Osteoblast (primary cell): Measurements from ENCODE around the gene CYP2A13. TPM values are rescaled to one million over a fixed set of nuclear protein-coding genes. Genes with fewer than 3 reads are reported as not detected.
"Not testable (repeated sequence)": the region's sequence is repeated elsewhere in the genome, so short reads cannot be mapped to it uniquely, and the experiment has no call there.

Source experiments
- DNase-seq: peaks from one replicate; pipeline ENCODE4 v3.0.0; 2011; ENCODE audit warnings: low spot score, mixed read lengths; ENCODE audit not compliant: insufficient read length; ENCODE audit errors: missing footprints
- H2AFZ ChIP-seq: 2 replicates; pipeline ENCODE4 v1.6.0; 2011; ENCODE audit warnings: mild to moderate bottlenecking, low read length
- H3K27ac ChIP-seq: 2 replicates; pipeline ENCODE4 v1.5.1; 2011; ENCODE audit warnings: mild to moderate bottlenecking, low read depth, low read length, moderate library complexity
- H3K27me3 ChIP-seq: 2 replicates; pipeline ENCODE4 v1.6.0; 2012; ENCODE audit warnings: mild to moderate bottlenecking, control low read depth, inconsistent platforms, low read length, moderate library complexity; ENCODE audit not compliant: insufficient read depth
- H3K36me3 ChIP-seq: 2 replicates; pipeline ENCODE4 v1.5.1; 2011; ENCODE audit warnings: mild to moderate bottlenecking, low read length, control low read depth, moderate library complexity; ENCODE audit not compliant: insufficient read depth
- H3K4me1 ChIP-seq: 2 replicates; pipeline ENCODE4 v1.5.1; 2011; ENCODE audit warnings: mild to moderate bottlenecking, low read length, control low read depth, moderate library complexity; ENCODE audit not compliant: insufficient read depth
- H3K4me2 ChIP-seq: 2 replicates; pipeline ENCODE4 v1.6.0; 2011; ENCODE audit warnings: mild to moderate bottlenecking, low read length; ENCODE audit not compliant: insufficient read depth
- H3K4me3 ChIP-seq: fragments of 200-600 bp; sonication (generic); 3 replicates; pipeline ENCODE4 v1.5.1; 2012; ENCODE audit warnings: mild to moderate bottlenecking, low read length, inconsistent platforms; ENCODE audit not compliant: insufficient read depth
- H3K79me2 ChIP-seq: 2 replicates; pipeline ENCODE4 v1.6.0; 2012; ENCODE audit warnings: mild to moderate bottlenecking, low read length, control low read depth, inconsistent platforms; ENCODE audit not compliant: insufficient read depth
- H3K9me3 ChIP-seq: 2 replicates; pipeline ENCODE4 v1.5.1; 2011; ENCODE audit warnings: low read depth, low read length, control low read depth
- H4K20me1 ChIP-seq: 2 replicates; pipeline ENCODE4 v1.6.0; 2012; ENCODE audit warnings: mild to moderate bottlenecking, low read length, control low read depth; ENCODE audit not compliant: insufficient read depth
- total RNA-seq: library from RNA; depleted of rRNA; stranded (reverse); fragments of >200 nt; gene quantifications from 2 replicates; pipeline ENCODE4 v1.2.3, GENCODE V29; 2012
- TF ChIP-seq, protein P1 (sequence below): IDR thresholded peaks from 2 replicates; pipeline ENCODE4 v1.5.1; 2011; ENCODE audit warnings: mild to moderate bottlenecking, low read depth, low read length, moderate library complexity; ENCODE audit errors: extremely low read depth

The CYP2A13 gene
- total RNA-seq, 1 donor, result not detected

DNA sequence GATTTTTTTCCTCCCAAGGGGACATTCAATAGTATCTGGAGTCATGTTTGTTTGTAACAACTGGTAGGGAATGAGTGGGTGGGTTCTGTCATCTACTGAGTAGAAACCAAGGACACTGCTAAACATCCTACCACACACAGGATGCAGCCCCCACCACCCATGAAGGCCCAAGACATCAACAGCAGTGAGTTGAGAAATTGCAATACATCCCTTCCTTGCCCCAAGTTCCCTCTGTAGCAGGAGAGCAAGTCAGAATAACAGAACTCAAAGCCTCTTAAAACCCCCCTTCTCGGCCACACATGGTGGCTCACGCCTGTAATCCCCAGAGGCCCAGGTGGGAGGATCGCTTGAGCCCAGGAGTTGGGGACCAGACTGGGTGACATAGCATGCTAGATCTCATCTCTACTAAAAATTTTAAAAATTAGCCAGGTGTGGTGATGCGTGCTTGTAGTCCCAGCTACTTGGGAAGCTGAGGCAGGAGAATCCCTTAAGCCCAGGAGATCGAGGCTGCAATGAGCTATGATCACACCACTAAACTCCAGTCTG is 23.6 kb downstream of the CYP2A13 start:
- Histone ChIP-seq H3K4me3 (no peak overlapping the region), H3K27ac (no peak overlapping the region), H3K4me1 (no peaks in the 10 kb centered on the region), H3K9me3 (no peaks in the 10 kb centered on the region), H3K27me3 (peaks cover 5% of the 10 kb centered on the region), H4K20me1 (no peaks in the 10 kb centered on the region), H3K79me2 (no peaks in the 10 kb centered on the region), H2AFZ (no peak overlapping the region), H3K4me2 (no peak overlapping the region), H3K36me3 (no peaks in the 10 kb centered on the region)
- DNase-seq, result no peak
- TF ChIP-seq, protein P1, sequence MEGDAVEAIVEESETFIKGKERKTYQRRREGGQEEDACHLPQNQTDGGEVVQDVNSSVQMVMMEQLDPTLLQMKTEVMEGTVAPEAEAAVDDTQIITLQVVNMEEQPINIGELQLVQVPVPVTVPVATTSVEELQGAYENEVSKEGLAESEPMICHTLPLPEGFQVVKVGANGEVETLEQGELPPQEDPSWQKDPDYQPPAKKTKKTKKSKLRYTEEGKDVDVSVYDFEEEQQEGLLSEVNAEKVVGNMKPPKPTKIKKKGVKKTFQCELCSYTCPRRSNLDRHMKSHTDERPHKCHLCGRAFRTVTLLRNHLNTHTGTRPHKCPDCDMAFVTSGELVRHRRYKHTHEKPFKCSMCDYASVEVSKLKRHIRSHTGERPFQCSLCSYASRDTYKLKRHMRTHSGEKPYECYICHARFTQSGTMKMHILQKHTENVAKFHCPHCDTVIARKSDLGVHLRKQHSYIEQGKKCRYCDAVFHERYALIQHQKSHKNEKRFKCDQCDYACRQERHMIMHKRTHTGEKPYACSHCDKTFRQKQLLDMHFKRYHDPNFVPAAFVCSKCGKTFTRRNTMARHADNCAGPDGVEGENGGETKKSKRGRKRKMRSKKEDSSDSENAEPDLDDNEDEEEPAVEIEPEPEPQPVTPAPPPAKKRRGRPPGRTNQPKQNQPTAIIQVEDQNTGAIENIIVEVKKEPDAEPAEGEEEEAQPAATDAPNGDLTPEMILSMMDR, result no peak

DNA sequence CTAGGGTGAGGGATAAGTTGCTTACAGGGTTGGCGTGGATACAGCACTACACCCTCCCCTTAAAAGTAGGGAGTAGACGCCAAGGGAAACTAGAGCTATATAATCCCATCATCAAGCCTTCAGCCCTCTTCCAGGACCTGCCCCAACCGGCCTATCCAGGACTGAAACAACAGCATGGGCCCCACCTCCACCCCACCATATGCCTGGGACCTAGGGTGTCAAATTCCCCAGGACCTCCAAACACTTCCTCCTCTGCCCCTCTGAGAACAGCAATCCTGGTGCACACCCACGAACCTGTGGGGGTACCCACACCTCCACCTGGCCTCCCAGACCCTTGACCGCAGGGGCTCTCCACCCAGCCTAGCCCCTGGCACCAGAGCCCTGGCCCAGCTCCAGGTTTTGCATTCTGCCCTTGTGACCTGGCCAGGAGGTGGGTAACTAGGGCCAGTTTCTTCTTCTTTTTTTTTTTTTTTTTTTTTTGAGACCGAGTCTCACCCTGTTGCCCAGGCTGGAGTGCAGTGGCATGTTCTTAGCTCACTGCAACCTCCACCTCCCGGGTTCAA is 24.6 kb downstream of the CYP2A13 start:
- Histone ChIP-seq H3K4me3 (no peak overlapping the region), H3K79me2 (no peaks in the 10 kb centered on the region), H3K36me3 (no peaks in the 10 kb centered on the region), H3K4me2 (no peak overlapping the region), H3K27ac (no peak overlapping the region), H3K4me1 (no peaks in the 10 kb centered on the region), H4K20me1 (no peaks in the 10 kb centered on the region), H2AFZ (no peak overlapping the region), H3K9me3 (no peaks in the 10 kb centered on the region), H3K27me3 (peaks cover 5% of the 10 kb centered on the region)
- DNase-seq, result no peak
- TF ChIP-seq, protein P1, result no peak

DNA sequence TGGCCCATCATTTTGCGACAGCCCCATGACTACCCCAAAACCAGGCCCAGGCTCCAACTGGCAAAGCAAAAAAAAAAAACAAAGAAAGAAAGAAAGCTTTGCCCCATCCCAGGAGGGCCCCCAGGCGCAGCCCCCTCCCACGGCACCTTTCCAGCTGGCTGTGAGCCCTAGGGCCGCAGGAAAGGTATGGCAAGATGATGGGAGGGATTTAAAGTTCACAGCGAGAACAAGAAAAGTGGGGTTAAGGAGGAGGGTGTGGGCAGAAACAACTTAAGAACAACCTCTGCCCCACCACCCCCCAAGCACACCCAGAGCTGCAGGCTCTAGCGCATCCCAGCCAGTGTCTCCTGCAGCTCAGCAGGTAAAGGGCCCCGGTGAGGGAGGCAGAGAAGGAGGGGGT is 25.9 kb downstream of the CYP2A13 start, which contains the start of gene CYP2F1:
TSS of gene CYP2F1 (plus strand) at position 301 of the 400 bp plus-strand sequence. CDS start 1,757 bp downstream, outside the sequence.
- Histone ChIP-seq H2AFZ (no peak within 1 kb of the TSS), H3K4me2 (no peak within 1 kb of the TSS), H3K9me3 (no peaks in the 10 kb centered on the region), H3K27me3 (peaks cover 5% of the 10 kb centered on the region), H3K36me3 (no peaks in the 10 kb centered on the region), H3K4me1 (no peaks in the 10 kb centered on the region), H3K4me3 (no peak within 1 kb of the TSS), H3K79me2 (no peaks in the 10 kb centered on the region), H4K20me1 (no peaks in the 10 kb centered on the region), H3K27ac (no peak within 1 kb of the TSS)
- no peak for DNase-seq
- TF ChIP-seq, protein P1, result no peak

DNA sequence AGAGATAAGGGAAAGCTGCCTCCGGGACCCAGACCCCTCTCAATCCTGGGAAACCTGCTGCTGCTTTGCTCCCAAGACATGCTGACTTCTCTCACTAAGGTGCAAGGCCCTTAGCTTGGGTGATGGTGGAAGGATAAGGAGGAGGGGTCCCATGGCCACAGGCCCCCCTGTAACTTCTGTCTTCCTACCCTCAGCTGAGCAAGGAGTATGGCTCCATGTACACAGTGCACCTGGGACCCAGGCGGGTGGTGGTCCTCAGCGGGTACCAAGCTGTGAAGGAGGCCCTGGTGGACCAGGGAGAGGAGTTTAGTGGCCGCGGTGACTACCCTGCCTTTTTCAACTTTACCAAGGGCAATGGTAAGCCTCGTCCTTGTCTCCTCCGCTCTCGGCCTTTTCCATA is 28.0 kb downstream of the CYP2A13 start:
- no peaks in the 10 kb centered on the region for H3K9me3 ChIP-seq

DNA sequence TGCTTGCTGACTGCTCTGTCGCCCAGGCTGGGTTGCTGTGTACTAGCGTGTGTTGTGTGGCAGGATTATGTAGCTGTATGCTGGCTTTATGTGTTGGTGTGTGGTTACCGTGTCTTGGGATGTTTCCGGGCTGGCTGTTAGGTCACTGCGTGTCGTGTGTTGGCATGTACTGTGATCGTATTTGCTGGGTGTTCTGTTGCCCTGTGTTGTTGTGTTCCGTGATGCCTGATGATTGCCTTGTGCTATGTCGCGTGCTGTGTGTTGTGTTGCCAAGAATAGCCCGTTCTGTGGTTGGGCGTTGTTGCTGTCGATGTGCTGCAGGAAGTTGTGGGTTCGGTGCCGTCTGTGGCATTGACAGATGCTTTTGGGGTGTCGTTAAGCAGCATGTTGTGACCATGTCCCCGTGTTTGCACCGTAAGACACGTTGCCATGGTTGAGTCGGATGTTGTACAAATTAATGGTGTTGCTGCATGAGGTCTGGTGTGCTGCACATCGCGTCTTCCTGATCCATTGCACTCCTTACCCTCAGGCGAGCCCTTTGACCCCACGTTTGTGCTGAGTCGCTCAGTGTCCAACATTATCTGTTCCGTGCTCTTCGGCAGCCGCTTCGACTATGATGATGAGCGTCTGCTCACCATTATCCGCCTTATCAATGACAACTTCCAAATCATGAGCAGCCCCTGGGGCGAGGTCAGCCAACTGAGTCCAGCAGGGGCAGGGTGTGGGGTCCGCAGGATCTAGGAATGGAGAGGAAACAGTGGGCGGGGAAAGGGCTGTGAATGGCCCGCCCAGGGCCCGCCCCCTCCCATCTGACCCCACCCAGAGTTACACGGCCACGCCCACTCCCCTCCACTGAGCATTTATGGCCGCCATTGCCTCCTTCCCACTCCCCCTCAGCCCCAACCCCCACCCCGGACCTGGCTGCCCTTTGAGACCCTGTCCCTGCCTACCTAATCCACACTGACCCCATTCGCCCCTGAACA is 33.0 kb downstream of the CYP2A13 start:
- not testable (repeated sequence) for H3K4me1 ChIP-seq, H3K27me3 ChIP-seq, H3K4me2 ChIP-seq, H4K20me1 ChIP-seq, H3K4me3 ChIP-seq, H3K9me3 ChIP-seq, H3K27ac ChIP-seq, H2AFZ ChIP-seq, DNase-seq, H3K36me3 ChIP-seq, H3K79me2 ChIP-seq

More for the DNA sequence above, 28.0 kb downstream of the CYP2A13 start:
- Histone ChIP-seq H2AFZ (no peak overlapping the region), H3K4me1 (no peaks in the 10 kb centered on the region), H3K4me2 (no peak overlapping the region), H3K36me3 (no peaks in the 10 kb centered on the region), H3K27ac (no peak overlapping the region), H3K79me2 (no peaks in the 10 kb centered on the region), H3K27me3 (peaks cover 5% of the 10 kb centered on the region), H4K20me1 (no peaks in the 10 kb centered on the region), H3K4me3 (no peak overlapping the region)
- TF ChIP-seq, protein P1, result no peak
- no peak for DNase-seq
